Measurements from ENCODE around the gene IER3.

Gene IER3

DNA sequence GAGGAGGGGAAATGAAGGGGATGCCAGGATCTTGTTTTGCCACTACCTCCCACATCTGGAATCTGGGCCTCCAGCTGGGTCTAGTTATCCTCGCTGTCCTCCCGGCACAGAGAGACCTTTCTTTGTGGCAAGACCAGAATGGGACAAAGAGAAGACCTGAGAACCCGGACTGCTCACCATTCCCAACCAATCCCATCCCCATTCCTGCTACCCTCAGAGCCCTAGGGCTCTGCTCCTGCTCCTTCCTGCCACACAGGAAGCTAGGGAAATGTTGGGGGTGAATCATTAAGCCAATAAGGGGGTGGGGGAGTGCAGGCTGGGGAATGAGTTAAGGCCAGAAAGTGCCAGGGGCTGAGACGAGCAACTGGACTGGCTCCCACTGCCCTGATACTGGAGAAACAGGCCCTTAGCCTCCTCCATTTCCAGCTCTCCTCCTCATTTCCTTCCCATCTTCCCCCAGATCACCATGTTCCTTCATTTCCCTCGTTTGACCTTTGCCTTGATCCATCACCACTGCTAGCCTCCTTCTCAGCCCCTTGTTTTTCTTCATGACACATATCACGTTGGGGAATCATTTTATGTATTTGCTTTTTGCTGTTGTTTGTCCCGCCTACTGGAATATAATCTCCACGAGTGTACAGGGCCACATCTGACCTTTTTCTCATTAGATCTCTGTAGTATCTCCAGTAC lies 4.6 kb upstream of the IER3 start:
- TF ChIP-seq, protein P1, sequence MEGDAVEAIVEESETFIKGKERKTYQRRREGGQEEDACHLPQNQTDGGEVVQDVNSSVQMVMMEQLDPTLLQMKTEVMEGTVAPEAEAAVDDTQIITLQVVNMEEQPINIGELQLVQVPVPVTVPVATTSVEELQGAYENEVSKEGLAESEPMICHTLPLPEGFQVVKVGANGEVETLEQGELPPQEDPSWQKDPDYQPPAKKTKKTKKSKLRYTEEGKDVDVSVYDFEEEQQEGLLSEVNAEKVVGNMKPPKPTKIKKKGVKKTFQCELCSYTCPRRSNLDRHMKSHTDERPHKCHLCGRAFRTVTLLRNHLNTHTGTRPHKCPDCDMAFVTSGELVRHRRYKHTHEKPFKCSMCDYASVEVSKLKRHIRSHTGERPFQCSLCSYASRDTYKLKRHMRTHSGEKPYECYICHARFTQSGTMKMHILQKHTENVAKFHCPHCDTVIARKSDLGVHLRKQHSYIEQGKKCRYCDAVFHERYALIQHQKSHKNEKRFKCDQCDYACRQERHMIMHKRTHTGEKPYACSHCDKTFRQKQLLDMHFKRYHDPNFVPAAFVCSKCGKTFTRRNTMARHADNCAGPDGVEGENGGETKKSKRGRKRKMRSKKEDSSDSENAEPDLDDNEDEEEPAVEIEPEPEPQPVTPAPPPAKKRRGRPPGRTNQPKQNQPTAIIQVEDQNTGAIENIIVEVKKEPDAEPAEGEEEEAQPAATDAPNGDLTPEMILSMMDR (conservative IDR thresholded peaks at IDR 0.05), result no peak
- H3K27ac ChIP-seq, result peak overlapping the region; percentile 56

- TF ChIP-seq, protein P1 (conservative IDR thresholded peaks at IDR 0.05), result no peak
- H3K27ac ChIP-seq, result peak overlapping the region; percentile 56; the same call in 1 of the 2 replicates
Measured at GRCh38 chr6:30747902-30748769, 3.8 kb upstream of the IER3 start.

DNA sequence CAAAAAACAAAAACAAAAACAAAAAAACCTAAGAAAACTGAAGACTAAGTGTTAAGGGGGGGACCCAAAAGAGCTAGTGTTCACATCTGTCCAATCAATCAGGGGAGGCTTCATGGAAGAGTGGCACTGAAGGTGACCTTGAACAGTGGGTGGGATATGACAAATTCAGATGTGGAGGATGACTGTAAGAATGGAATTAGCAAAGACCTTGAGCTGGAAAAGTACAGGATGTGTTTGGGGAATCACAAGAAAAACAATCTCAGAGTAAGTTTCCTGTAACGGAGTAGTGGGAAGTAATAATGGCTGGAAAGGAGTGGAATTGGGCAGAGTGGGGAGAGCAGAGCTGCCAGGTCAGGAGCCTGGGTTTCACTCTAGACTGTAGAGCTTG lies 2.9 kb upstream of the IER3 start:
- TF ChIP-seq, protein P1 (conservative IDR thresholded peaks at IDR 0.05), result no peak
- H3K27ac ChIP-seq, result no peak overlapping the region

DNA sequence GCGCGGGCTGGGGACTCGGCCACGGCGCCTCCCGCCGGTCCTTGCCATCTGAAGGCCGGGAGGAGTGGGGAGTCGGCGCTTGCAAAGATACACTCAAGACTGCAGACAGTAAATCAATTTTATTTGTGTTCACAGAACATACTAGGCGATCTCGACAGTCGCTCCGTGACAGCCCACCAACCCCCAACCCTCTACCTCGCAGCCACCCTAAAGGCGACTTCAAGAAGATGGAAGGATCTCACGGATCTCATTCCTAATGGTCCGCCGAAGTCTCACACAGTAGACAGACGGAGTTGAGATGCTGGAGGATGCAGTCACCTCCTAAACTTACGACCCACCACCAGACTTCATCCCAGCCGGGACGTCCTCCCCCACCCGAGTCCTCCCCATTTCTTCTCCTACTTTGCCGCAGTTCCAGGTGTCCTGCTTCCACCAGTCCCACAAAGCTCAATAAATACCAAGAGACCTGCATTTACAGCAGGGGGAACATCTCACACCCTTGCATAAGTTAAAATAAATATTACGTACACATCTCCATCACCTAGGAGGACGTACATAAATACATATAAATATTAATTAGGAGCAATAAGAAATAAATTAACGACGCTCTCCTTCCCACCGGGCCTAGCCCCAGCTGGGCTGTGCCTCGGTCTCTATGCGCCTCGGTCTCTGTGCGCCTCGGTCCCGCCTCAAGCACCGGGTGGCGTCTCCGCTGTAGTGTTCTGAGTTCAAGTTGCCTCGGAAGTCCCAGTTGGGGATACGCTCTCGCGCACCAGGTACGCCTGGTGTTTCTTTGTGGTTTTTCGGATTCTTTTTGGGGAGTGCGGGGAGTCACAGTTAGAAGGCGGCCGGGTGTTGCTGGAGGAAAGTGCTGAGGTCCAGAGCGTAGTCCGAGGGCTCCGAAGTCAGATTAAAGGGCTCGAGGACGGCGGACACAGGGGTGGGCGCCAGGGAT lies 971 bp downstream of the IER3 start:
- TF ChIP-seq, protein P1 (conservative IDR thresholded peaks at IDR 0.05), result no peak
- H3K27ac ChIP-seq, result peak overlapping the region; percentile 84

DNA sequence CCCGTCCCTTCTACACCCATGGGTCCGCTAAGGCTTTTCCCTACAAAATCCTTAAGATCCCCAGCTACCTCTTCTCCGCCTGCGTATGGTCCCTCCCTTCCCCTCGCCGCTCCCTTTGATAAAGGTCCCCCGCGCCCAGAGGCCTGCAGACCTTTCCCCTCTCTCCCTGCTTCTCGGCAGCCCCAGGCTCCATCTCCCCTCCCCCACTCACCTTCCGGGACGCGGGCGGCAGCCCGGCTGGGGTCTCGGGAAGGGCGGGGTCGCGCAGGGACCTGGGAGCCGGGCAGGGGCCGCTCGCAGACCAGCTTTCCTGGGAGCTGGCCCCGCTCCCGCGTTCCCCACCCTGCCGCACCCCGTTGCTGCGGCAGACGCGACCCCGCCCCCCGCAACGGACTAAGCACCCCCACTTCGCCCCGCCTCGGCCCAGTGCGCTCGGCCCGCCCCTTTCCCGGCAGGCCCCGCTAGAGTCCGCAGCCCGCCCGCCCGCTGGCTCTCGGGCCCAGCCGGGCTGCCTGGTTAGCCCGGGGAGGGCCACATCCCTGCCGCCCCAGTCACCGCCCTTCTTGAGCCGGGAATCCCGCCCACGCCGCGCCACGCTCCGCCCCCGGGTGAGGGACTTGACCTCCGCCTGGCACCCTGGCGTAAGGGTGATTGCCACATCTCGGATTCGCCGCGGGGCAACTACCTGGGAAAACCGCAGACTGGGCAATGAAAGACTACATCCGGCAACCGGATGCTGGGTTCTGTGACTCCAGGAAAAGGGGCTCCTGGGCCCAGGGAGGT lies 1.8 kb downstream of the IER3 start, which contains the start of gene FLOT1:
FLOT1 (minus strand) TSS at position 372 of the 783 bp plus-strand sequence. CDS start 498 bp downstream, outside the sequence.
- TF ChIP-seq, protein P1 (conservative IDR thresholded peaks at IDR 0.05), result no peak
- H3K27ac ChIP-seq, result peak within 1 kb of the TSS; percentile 84

DNA sequence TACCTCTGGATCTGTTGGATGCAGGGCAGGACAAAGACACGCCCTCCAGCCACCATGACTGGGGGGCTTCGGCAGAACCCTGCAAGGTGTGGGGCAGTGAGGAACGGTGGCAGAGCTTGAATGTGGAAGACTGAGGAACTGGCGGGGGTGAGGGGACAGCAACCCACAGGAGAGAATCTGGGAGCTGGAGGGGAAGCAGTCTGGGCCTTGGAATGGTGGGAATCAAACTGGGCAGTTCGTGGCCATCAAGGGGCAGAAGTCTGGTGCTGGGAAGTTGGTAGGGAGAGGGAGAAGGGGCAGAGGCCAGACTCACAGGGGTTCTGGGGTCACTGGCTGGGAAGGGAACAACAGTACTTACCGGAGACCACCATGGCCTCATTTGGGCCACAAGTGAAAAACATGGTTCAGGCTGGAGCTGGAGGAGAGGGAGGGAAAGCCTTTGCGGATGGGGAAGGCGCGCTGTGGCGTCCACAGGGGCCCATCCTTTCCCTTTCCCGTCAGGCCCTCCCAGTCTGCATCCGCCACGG lies 2.5 kb downstream of the IER3 start:
- TF ChIP-seq, protein P1 (conservative IDR thresholded peaks at IDR 0.05), result no peak
- H3K27ac ChIP-seq, result peak overlapping the region; percentile 84
